Astrocyte (in vitro differentiated cells and primary cell): ENCODE data around the gene BEX3.

ENCODE experiments used
- CTCF ChIP-seq: IDR thresholded peaks from 2 replicates; pipeline ENCODE4 v1.5.1; 2011; ENCODE audit warnings: low read depth, mild to moderate bottlenecking, inconsistent platforms, low read length, moderate library complexity; ENCODE audit not compliant: insufficient read depth
- EZH2 ChIP-seq: IDR thresholded peaks from 2 replicates; pipeline ENCODE4 v1.6.1; 2012; ENCODE audit warnings: mild to moderate bottlenecking, low read length, inconsistent platforms; ENCODE audit not compliant: insufficient read depth

GRCh38 chrX:103360916-103361315 lies 15.4 kb upstream of the BEX3 start:
- TF ChIP-seq CTCF (no peak), EZH2 (no peak)
